K562 (cell line): ENCODE results near the gene ZCCHC14. TPM values are rescaled to one million over a fixed set of nuclear protein-coding genes. Genes with fewer than 3 reads are reported as not detected.

Source experiments
- ARNT ChIP-seq, 2 experiments: fragments of 450-650 bp; IDR thresholded peaks; 2 replicates each; pipeline ENCODE4 v1.6.1; 2016; ENCODE audit warnings: mild to moderate bottlenecking in 1 of 2
- BDP1 ChIP-seq: IDR thresholded peaks from 3 replicates; pipeline ENCODE4 v1.6.1; 2011; ENCODE audit not compliant: insufficient read length, insufficient read depth
- C11orf30 ChIP-seq: fragments of 450-650 bp; IDR thresholded peaks from 2 replicates; pipeline ENCODE4 v1.6.1; 2016; ENCODE audit warnings: low read depth, mild to moderate bottlenecking
- CREM ChIP-seq: IDR thresholded peaks from 2 replicates; pipeline ENCODE4 v1.6.1; 2014; ENCODE audit warnings: antibody characterized with exemption, low read depth
- E4F1 ChIP-seq: fragments of 250-450 bp; sonication (Bioruptor Pico); IDR thresholded peaks from 2 replicates; pipeline ENCODE4 v1.5.0; 2021; ENCODE audit warnings: mild to moderate bottlenecking, borderline replicate concordance
- EGR1 ChIP-seq: fragments of 450-650 bp; conservative IDR thresholded peaks from 2 replicates; pipeline ENCODE4 v1.6.1; 2017; ENCODE audit warnings: mild to moderate bottlenecking
- KDM2B ChIP-seq: fragments of 250-450 bp; sonication (Bioruptor Pico); IDR thresholded peaks from 2 replicates; pipeline ENCODE4 v1.8.0; 2021; ENCODE audit warnings: mild to moderate bottlenecking, moderate library complexity
- MAFK ChIP-seq: IDR thresholded peaks from 2 replicates; pipeline ENCODE4 v1.6.1; 2011; ENCODE audit warnings: low read length, improper control_type of control experiment
- MAZ ChIP-seq, 2 experiments: fragments of 450-650 bp in 1 of 2; sonication (generic) in 1 of 2; formaldehyde crosslinking; IDR thresholded peaks in 1 of 2; conservative IDR thresholded peaks in 1 of 2; 2 replicates each; pipeline versions ENCODE4 v1.4.0 to v1.5.0; 2020; ENCODE audit warnings: mild to moderate bottlenecking in 1 of 2, missing genetic modification reagents in 1 of 2
- NFRKB ChIP-seq: fragments of 450-650 bp; IDR thresholded peaks from 2 replicates; pipeline ENCODE4 v1.6.1; 2016; ENCODE audit warnings: low read depth
- PKNOX1 ChIP-seq: fragments of 450-650 bp; IDR thresholded peaks from 2 replicates; pipeline ENCODE4 v1.6.1; 2016
- PML ChIP-seq: IDR thresholded peaks from 2 replicates; pipeline ENCODE4 v1.6.1; 2012; ENCODE audit warnings: low read length, inconsistent platforms
- POLR2AphosphoS5 ChIP-seq: IDR thresholded peaks from 2 replicates; pipeline ENCODE4 v1.6.1; 2011; ENCODE audit warnings: mild to moderate bottlenecking, low read depth, low read length, moderate library complexity; ENCODE audit not compliant: control insufficient read depth, insufficient read depth
- RBBP5 ChIP-seq: fragments of 200-600 bp; sonication (generic); IDR thresholded peaks from 2 replicates; pipeline ENCODE4 v1.6.1; 2012; ENCODE audit warnings: borderline replicate concordance, mild to moderate bottlenecking, low read length, control low read depth, inconsistent platforms; ENCODE audit not compliant: insufficient read depth, poor library complexity, severe bottlenecking
- TAF15 ChIP-seq: fragments of 200-400 bp; formaldehyde crosslinking; IDR thresholded peaks from 2 replicates; pipeline ENCODE4 v1.6.1; 2017; ENCODE audit warnings: mild to moderate bottlenecking, low read depth, low read length, moderate library complexity
- TFE3 ChIP-seq: fragments of 450-650 bp; formaldehyde crosslinking; IDR thresholded peaks from 2 replicates; pipeline ENCODE4 v1.4.0; 2020; ENCODE audit warnings: mild to moderate bottlenecking, mixed read lengths
- TRIM28 ChIP-seq: fragments of 450-650 bp; IDR thresholded peaks from 2 replicates; pipeline ENCODE4 v1.6.1; 2017
- VEZF1 ChIP-seq: fragments of 200-800 bp; sonication (Bioruptor generic); IDR thresholded peaks from 2 replicates; pipeline ENCODE4 v1.6.1; 2017; ENCODE audit warnings: missing genetic modification characterization, missing compliant biosample characterization
- ZBTB7A ChIP-seq: IDR thresholded peaks from 2 replicates; pipeline ENCODE4 v1.6.1; 2011; ENCODE audit warnings: low read depth, mild to moderate bottlenecking, low read length, moderate library complexity, borderline replicate concordance; ENCODE audit not compliant: control insufficient read depth
- ZNF175 ChIP-seq: fragments of 200-800 bp; sonication (Bioruptor generic); IDR thresholded peaks from 2 replicates; pipeline ENCODE4 v1.6.1; 2016; ENCODE audit warnings: low read depth, mild to moderate bottlenecking, missing genetic modification characterization, missing compliant biosample characterization
- ZNF511 ChIP-seq: sonication (generic); formaldehyde crosslinking; IDR thresholded peaks from 2 replicates; pipeline ENCODE4 v1.8.0; 2022; ENCODE audit warnings: mild to moderate bottlenecking, missing genetic modification reagents
- ZNF668 ChIP-seq: fragments of 250-450 bp; sonication (Bioruptor Pico); IDR thresholded peaks from 2 replicates; pipeline ENCODE4 v1.8.0; 2022; ENCODE audit warnings: mild to moderate bottlenecking, inconsistent platforms
- polyA plus RNA-seq, 8 experiments: library from polyadenylated mRNA; depleted of rRNA in 4 of 8; stranded (reverse) in 5 of 8; unstranded in 3 of 8; fragments of >200 nt; fragmentation: Nextera tagmentation in 2 of 8; fragmentation: Illumina TruSeq in 1 of 8; extraction: Ambion mirVana in 2 of 8; extraction: Trizol in 1 of 8; gene quantifications; 2 replicates each; pipeline versions ENCODE4 v1.2.1 to v1.2.3, GENCODE V29; 2011 to 2014; ENCODE audit warnings: inconsistent platforms in 1 of 8, missing spikeins in 1 of 8
- total RNA-seq, 7 experiments: library from RNA; depleted of rRNA in 6 of 7; stranded (reverse); fragments of >200 nt in 6 of 7; fragmentation: Illumina TruSeq in 2 of 7; extraction: Trizol in 2 of 7; gene quantifications; 2 replicates each; pipeline versions ENCODE4 v1.2.1 to v1.2.3, GENCODE V29; 2011 to 2021; ENCODE audit warnings: low replicate concordance in 1 of 7

Gene ZCCHC14
- total and polyA plus RNA-seq, 9 of the 15 experiments (the other 6 are each of a cell fraction or from before 2014, with no cell fraction given): 1.5 to 12.4 (median 2.9) TPM

GRCh38 chr16:87384162-87384874 is 108.5 kb downstream of the ZCCHC14 start (continued):
- no peak for TF ChIP-seq VEZF1
- TF ChIP-seq TAF15: no peak
- no peak for TF ChIP-seq NFRKB
- TF ChIP-seq E4F1 (CRISPR knock-in tag): no peak
- no peak for TF ChIP-seq ZBTB7A
- no peak for TF ChIP-seq PKNOX1
- no peak for TF ChIP-seq EGR1
- no peak for TF ChIP-seq C11orf30
- no peak for TF ChIP-seq POLR2AphosphoS5
- peak; percentile 39; the same call in 1 of the 2 replicates for TF ChIP-seq ZNF511 (CRISPR knock-in tag)
- peak; percentile 76; the same call in 1 of the 2 replicates for TF ChIP-seq ZNF175 (CRISPR knock-in tag)
- TF ChIP-seq CREM: no peak; the same call in 1 of the 2 replicates
- no peak for TF ChIP-seq TFE3 (CRISPR knock-in tag)
- TF ChIP-seq BDP1: no peak
- no peak for TF ChIP-seq MAFK
- peak; percentile 29 for TF ChIP-seq RBBP5
- TF ChIP-seq KDM2B (CRISPR knock-in tag): no peak
- TF ChIP-seq MAZ (CRISPR knock-in tag; conservative IDR thresholded peaks at IDR 0.05 in 1 of 2, IDR thresholded peaks at IDR 0.05 in 1 of 2): no peak; a peak in 1 of 4 replicates
- no peak for TF ChIP-seq PML
- TF ChIP-seq ARNT (IDR thresholded peaks at IDR 0.05): no peak
- no peak for TF ChIP-seq ZNF668
- no peak for TF ChIP-seq TRIM28
